ENCODE measurements around the gene CEP70.
"Not testable (repeated sequence)": the region's sequence is repeated elsewhere in the genome, so short reads cannot be mapped to it uniquely, and the experiment has no call there.

The CEP70 gene

DNA sequence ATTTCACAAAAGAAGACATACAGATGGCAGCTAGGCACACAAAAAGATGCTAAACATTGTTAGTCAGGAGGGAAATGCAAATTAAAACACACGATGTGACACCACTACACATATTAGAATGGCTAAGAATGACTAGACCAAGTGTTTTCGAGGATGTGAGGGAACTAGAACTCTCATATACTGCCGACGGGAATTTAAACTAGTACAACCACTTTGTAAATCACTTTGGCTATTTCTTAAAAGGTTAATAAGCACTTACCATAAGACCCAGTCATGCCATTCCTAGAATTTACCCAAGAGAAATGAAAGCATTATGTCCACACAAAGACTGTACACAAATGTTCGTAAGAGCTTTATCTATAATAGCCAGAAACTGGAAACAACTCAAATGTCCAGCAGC lies 5.6 kb downstream of the CEP70 start:
- no peak for DNase-seq

DNA sequence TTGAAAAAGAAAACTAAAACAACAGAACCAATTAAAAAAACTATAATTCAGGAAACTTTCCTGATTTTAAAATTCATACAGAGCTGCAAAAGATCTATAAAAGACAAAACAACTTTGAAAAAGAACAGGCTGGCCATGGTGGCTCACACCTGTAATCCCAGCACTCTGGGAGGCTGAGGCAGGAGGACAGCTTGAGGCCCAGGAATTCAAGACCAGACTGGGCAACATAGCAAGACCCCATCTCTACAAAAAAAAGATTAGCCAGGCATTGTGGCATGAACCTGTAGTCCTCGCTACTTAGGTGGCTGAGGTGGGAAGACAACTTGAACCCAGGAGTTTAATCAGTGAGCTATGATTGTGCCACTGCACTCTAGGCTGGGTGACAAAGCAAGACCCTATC lies 6.7 kb downstream of the CEP70 start:
- no peak for DNase-seq

DNA sequence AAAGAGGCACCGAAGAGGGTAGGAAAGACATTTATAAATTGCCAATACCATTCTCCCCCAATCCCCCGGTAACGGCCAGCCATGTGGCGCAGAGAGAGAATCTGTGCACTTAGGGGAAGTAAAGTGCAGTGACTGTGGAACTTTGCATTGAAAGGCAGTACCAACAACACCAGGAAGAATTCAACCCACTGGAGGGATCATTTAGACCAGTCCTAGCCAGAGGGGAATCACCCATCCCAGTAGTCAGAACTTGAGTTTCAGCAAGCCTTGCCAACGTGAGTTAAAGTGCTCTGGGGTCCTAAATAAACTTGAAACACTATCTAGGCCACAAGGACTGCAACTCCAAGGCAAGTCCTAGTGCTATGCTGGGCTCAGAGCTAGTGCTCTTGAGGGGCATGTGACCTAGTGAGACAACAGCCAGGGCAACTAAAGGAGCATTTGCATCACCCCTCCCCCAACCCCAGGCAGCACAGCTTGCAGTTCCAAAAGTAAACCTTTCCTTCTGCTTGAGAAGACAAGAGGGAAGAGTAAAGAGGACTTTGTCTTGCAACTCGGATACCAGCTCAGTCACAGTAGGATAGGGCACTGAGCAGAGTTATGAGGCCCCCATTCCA lies 15.0 kb downstream of the CEP70 start:
- no peak for DNase-seq

DNA sequence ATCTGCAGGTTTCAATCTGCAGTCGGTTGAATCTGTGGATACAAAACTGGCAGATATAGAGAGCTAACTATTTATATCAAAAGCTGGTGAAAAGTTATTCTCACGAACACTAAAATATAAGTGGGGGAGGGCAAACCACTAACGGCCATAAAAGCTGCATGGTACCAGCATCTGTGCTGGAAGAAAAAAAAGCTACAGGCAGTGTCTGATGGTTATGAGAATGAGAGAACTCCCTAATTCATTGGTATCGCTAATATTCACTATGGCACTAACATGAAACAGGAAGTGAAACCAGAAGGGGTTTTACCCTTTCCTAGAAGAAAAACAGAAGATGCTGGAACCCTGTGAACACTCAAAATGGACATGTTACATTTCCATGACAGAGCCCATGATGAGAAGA lies 15.9 kb downstream of the CEP70 start:
- no peak for DNase-seq

DNA sequence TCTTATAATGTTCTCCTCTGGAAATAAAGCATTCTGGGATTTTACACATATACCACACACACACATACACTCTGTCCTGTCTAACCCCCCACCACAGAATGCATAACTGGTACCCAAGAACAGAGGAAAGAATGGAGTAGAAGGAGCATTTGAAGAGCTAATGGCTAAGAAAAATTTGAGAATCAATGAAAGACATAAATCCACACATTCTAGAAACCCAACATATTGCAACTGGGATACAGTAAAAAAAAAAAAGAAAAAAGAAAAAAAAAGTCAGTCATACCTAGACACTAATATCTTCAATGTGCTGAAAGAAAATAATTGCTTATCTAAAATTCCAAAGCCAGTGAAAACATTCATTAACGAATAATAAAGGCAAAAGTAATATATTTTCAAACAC lies 20.9 kb downstream of the CEP70 start:
- DNase-seq, result no peak

DNA sequence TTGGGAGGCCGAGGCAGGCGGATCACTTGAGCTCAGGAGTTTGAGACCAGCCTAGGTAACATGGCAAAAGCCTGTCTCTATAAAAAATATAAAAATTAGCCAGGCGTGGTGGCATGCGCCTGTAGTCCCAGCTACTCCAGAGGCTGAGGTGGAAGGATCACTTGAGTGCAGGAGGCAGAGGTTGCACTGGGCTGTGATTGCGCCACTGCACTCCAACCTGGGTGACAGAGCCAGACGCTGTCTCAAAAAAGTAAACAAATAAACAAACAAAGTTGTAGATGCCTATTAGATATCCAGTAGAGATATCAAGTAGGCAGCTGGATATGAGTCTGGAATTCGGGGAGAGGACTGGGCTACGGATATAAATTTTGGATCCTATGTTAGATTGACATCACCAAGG lies 24.4 kb downstream of the CEP70 start:
- DNase-seq, result not testable (repeated sequence)

DNA sequence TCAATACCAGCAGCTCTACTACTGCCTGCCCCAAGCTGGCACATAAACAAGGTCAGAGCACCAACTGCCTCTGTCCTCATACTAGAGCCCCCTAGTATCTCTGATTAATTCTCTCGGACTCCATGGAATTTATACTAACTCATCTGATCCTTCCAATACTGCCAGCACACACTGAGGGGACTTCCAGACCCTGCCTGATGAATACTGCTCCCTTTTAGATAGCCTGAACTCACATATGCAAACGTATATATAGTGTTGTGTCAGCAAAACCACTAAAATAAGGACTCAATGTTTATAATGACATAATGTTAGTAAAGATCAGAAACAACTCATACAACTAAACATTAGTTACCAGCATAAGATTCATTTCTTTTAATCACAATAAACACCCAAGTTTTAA lies 25.0 kb downstream of the CEP70 start:
- DNase-seq, result no peak

DNA sequence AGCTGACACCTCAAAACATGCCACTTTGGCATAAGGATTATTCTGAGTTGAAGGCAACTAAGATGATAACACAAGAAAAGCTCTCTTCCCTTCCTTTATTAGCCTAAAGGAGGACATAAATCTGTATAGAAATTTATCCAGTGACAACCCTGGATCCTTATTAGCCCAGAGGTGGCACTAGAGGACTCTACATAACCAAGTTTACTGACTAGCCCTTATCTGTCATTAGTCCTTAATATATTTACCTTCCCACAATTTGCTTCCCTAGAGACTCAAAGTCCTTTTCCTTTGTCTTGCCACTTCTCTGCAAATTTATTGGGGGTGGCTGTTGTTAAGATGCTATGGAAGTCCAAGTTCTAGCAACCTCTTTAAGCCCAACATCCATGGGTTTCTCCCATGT lies 26.7 kb downstream of the CEP70 start:
- no peak for DNase-seq

DNA sequence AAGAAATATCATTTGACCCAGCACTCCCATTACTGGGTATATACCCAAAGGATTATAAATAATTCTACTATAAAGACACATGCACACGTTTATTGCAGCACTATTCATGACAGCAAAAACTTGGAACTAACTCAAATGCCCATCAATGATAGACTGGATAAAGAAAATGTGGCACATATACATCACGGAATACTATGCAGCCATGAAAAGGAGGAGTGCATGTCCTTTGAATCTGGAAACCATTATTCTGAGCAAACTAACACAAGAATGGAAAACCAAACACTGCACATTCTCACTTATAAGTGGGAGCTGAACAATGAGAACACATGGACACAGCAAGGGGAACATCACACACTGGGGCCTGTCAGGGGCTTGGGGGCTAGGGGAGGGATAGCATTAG lies 27.8 kb downstream of the CEP70 start:
- not testable (repeated sequence) for DNase-seq

DNA sequence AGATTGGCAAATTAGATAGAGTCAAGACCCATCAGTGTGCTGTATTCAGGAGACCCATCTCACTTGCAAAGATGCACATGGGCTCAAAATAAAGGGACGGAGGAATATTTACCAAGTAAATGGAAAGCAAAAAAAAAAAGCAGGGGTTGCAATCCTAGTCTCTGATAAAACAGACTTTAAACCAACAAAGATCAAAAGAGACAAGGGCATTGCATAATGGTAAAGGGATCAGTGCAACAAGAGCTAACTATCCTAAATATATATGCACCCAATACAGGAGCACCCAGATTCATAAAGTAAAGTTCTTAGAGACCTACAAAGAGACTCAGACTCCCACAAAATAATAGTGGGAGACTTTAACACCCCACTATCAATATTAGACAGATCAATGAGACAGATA lies 31.2 kb downstream of the CEP70 start:
- DNase-seq, result not testable (repeated sequence)

DNA sequence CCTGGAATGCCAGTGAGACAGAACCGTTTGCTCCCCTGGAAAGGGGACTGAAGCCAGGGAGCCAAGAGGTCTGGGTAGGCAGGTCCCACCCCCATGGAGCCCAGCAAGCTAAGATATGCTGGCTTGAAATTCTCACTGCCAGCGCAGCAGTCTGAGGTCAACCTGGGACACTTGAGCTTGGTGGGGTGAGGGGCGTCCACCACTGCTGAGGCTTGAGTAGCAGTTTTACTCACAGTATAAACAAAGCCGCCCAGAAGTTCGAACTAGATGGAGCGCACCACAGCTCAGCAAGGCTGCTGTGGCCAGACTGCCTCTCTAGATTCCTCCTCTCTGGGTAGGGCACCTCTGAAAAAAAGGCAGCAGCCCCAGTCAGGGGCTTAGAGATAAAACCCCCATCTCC lies 33.6 kb downstream of the CEP70 start:
- DNase-seq, result no peak

DNA sequence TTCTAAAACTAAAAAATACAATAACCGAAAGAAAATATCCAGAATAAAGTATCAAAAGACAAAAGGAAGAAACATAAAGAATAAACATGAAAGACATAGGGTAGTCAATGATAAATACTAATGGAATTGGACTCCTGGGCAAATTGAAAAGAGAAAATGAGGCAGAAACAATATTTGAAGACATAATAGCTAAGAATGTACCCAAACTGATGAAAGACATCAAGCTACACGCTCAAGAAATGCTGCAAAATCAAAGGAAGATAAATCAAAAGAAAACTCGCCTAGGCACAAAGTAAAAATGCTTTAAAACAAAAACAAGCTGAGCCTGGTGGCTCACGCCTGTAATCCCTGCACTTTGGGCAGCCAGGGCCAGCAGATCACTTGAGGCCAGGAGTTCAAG lies 34.9 kb downstream of the CEP70 start:
- no peak for DNase-seq

DNA sequence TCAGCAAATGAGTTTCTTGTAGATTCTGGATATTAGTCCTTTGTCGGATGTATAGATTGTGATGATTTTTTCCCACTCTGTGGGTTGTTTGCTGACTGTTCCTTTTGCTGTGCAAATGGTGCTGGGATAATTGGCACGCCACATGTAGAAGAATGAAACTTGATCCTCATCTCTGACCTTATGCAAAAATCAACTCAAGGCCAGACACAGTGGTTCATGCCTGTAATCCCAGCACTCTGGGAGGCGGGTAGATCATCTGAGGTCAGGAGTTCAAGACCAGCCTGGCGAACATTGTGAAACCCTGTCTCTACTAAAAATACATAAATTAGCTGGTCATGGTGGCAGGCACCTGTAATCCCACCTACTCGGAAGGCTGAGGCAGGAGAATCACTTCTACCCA lies 39.3 kb downstream of the CEP70 start:
- not testable (repeated sequence) for DNase-seq

DNA sequence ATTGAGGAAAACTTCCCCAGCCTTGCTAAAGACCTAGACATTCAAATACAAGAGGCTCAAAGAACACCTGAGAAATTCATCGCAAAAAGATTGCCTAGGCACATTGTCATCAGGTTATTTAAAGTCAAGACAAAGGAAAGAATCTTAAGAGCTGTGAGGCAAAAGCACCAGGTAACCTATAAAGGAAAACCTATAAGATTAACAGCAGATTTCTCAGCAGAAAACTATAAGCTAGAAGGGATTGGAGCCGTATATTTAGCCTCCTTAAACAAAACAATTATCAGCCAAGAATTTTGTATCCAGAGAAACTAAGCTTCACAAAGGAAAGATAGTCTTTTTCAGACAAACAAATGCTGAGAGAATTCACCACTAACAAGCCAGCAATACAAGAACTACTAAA lies 43.1 kb downstream of the CEP70 start:
- DNase-seq, result not testable (repeated sequence)

DNA sequence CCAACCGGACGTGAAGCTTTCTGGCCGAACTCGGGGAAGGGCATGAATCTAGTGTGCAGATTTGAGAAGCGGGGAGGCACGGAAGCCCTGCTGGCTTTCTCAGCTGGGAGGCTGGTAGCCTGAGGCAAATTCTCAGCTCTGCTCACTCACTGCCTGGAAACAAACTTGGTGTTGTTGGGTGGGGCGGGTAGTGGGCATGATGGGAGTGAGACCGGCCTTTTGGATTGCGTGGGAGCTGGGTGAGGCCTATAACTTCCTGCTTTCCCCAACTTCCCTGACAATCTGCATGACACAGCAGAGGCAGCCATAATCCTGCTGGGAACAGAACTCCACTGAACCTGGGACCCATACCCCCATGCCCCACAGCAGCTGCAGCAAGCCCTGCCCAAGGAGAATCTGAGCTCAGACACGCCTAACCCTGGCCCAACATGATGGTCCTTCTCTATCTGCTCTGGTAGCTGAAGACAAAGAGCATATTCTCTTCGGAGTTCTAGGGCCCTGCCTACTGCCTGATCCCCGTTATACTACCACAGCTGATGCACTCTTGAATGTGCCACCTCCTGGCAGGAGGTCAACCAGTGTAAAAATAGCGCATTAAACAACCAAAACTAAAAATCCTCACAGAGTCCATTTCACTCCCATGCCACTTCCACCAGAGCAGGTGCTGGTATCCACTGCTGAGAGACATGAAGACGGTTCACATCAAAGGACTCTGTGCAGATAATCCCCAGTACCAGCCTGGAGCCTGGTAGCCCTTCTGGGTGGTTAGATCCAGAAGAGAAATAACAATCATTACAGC lies 44.7 kb downstream of the CEP70 start:
- no peak for DNase-seq

DNA sequence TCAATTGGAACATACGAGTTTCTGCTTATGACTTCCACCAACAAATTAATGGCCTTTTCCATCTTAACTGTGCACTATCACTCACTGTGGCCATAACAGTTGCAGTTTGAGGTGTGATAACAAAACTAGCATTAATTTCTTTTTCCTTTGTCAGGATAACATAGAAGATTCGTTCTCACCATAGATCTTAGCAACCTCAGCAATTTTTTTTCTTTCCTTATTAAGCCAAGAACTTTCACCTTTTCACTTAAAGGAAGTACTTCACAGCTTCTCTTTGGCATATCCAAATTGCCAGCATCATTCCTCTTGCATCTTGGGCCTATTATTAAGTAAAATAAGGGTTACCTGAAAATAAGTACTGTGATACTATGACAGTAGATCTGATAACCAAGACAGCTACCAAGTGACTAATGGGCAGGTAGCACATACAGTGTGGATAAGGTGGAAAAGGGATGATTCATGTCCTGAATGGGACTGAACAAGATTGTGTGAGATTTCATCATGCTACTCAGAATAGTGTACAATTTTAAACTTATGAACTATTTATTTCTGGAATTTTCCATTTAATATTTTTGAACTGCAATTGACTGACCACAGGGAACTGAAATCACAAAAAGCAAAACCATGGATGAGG lies 46.6 kb downstream of the CEP70 start:
- no peak for DNase-seq

DNA sequence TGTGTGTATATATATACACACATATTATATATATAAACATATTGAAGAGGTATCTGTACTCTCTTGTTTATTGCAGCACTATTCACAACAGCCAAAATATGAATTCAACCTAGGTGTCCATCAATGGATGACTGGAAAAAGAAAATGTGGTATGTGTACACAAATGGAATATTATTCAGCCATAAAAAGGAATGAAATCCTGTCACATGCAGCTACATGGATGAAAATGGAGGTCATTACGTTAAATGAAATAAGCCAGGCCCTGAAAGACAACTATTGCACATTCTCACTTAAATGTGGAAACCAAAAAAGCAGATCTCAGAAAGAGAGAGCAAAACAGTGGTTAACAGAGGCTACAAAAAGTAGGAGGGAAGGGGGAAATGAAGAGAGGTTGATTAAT lies 49.5 kb downstream of the CEP70 start:
- DNase-seq, result no peak

DNA sequence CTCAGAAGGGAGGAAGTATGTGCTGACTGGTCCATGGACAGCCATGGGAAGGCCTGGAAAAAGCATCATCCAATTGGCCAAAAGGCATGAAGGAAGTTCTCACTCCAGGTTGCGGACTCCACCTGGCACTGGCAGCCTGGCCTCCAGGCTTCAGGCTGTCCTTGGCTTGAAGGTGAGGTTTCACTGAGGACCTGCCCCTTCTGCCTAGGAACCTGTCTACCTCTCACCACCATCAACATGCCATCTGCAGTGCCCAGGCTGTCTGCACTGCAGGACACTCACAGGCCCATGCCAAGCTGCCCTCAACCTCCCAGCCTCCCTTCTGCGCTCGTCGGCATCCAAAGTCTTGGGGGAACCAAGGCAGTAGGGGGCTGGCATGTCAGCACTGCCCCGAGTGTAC lies 51.1 kb downstream of the CEP70 start:
- DNase-seq, result no peak

DNA sequence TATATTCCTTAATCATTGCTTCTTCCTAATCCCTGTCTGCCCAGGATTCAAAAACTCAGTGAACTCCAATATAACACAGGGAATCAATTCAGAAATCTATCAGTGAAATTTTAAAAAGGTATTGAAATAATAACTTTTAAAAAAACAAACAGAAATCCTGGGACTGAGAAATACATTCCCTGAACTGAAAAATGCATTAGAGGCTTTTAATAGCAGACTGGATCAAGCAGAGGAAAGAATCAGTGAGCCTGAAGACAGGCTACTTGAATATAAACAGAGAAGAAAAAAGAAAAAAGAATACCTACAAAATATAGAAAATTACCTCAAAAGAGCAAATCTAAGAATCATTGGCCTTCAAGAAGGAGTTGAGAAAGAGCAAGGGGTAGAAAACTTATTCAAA lies 54.7 kb downstream of the CEP70 start:
- DNase-seq, result no peak

DNA sequence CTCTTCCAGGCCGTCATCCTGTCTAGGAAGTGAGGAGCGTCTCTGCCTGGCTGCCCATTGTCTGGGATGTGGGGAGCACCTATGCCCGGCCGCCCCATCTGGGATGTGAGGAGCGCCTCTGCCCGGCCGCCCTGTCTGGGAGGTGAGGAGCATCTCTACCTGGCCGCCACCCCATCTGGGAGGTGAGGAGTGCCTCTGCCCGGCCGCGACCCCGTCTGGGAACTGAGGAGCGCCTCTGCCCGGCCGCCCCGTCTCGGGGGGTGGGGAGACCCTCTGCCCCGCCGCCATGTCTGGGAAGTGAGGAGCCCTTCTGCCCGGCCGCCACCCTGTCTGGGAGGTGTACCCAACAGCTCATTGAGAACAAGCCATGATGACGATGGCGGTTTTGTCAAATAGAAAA lies 72.6 kb downstream of the CEP70 start:
- DNase-seq, result not testable (repeated sequence)

DNA sequence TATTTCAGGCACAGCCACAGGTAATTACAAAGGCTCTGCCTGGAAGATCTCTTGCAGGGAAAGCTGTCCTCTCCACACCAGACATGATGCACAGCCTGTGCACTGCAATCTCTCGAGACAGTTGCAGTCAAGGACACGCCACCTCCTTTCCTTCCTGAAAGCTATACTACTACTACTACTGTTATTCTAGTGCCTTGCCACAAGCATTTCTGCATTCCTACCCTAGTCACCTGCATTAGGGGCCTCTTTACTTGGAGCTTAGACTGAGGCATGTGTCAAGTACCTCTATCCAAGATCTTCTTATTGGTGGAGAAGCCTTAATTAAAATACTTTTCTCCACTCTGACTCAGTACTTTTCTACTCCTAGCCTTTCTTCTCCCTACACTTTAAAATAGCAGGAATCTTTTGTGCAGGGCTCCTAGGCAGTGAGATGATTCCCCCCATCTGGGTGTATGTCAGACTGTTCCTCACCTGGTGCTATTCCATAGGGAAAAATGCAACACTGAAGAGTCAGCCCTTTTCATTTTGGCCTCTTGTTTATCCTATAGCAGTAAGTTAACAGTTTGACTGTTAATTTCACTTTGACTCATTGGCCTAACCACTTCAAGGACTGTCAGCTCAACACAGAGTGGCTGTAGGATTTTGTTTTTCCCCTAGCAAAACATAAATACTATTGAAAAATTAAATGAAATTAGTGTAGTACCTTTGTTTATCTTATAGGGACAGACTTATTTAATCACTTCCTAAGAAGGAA lies 80.8 kb downstream of the CEP70 start:
- DNase-seq, result no peak

DNA sequence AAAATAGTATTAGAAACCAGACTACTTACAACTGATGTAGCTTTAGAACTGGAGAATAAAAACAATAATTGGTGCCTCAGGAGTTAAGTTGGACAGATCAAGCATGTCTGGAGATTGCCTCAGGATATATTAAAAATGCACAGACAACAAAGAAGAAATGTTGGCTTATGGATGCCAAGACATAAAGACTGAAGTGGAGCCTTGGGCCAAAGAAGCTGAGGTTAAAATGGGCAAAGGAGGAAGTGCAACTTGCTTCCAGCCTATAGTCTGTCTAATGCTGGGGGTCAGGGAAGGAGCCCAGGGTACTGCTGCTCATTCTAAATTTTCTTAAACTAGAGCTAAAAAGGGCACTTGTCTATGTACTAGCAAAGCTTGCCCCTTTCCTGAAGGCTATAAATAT lies 82.1 kb downstream of the CEP70 start:
- no peak for DNase-seq

DNA sequence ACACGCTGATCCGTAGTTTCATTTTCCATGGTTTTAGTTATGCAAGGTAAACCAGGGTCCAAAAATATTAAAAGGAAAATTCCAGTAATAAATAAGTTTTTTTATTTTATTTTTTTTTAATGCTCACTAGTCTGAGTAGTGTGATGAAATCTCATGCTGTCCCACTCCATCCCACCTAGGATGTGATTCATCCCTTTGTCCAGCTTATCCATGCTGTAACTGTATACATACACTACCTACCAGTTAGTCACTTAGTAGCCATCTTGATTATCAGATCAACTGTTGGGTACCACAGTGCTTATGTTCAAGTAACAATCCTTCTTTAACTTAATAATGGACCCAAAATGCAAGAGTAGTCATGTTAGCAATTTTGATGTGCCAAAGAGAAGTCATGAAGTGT lies 84.5 kb downstream of the CEP70 start:
- DNase-seq, result no peak

DNA sequence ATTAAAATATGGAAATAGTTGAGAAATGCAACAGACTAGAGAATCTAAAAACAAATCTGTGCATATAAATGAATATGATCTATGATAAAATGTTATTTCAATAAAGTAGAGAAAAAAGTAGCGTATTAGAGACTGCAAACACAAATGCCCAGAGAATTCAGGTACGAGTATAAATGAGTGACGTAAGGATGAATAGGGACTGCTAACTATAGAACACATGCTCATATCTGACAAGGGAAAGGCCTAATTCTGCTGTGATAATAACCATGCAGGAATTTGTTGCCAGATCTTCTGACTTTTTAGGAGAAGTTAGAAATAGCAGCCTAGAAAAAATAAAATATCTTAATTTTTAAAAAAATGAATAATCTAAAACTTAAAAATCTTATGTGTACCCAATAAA lies 86.5 kb downstream of the CEP70 start:
- DNase-seq, result no peak
